Pancreas (tissue), 10 donors: Measurements from ENCODE around the gene BRD7. TPM values are rescaled to one million over a fixed set of nuclear protein-coding genes. Genes with fewer than 3 reads are reported as not detected.
"Not testable (repeated sequence)": the region's sequence is repeated elsewhere in the genome, so short reads cannot be mapped to it uniquely, and the experiment has no call there.

Experiments
- ATAC-seq, 4 donors: fragments of 200-7000 bp; cut with Tn5 transposase; one replicate each; pipeline versions ENCODE4 v1.8.0 to v1.9.1; 2020; ENCODE audit warnings: mild to moderate bottlenecking in 4 of 4, moderate library complexity in 4 of 4
- DNase-seq, 6 donors: peaks; one replicate each; pipeline ENCODE4 v3.0.0-alpha.2; 2020
- FAIRE-seq: peaks from 2 replicates; lab custom pipeline; 2012; peaks lifted over from hg19 to GRCh38; lab: Jason Lieb, UNC
- H3K27ac ChIP-seq, 4 donors: fragments of 200-600 bp; sonication (generic); 1 replicate in 3 of 4; 2 replicates in 1 of 4; pipeline versions ENCODE4 v1.5.0 to v1.8.0; 2020
- H3K27me3 ChIP-seq, 4 donors: fragments of 200-600 bp; one replicate each; pipeline ENCODE4 v1.8.0; 2021
- H3K36me3 ChIP-seq, 3 donors: fragments of 200-600 bp; sonication (generic) in 1 of 3; one replicate each; pipeline versions ENCODE4 v1.5.0 to v1.8.0; 2020 to 2021
- H3K4me1 ChIP-seq, 3 donors: fragments of 200-600 bp; one replicate each; pipeline ENCODE4 v1.8.0; 2021
- H3K4me3 ChIP-seq, 4 donors: fragments of 200-600 bp; sonication (generic) in 2 of 4; one replicate each; pipeline versions ENCODE4 v1.5.0 to v1.8.0; 2020 to 2021
- H3K9me3 ChIP-seq, 4 donors: fragments of 200-600 bp; one replicate each; pipeline ENCODE4 v1.8.0; 2021
- WGBS, 2 donors: extraction: QIAGEN DNeasy Blood & Tissue Kit; methylation state at CpG; one replicate each; pipeline ENCODE4 v1.1.7; 2013; 5-methylcytosine and 5-hydroxymethylcytosine counted together
- intact Hi-C, 3 donors: fragments of 100-400 bp; cut with DNase I; formaldehyde crosslinking; loops; one replicate each; pipeline versions ENCODE4 v1.11.1 to v1.14.2; 2022
- polyA plus RNA-seq, 2 donors: library from polyadenylated mRNA; stranded (reverse); fragments of 200-250 nt; gene quantifications; one replicate each; pipeline ENCODE4 v1.2.3, GENCODE V29; 2013
- total RNA-seq, 6 donors: library from RNA; stranded (reverse); fragmentation: NEBNext Ultra II Directional in 4 of 6; extraction: Animal tissue kit (Norgen Biotek cat#: 25700) in 4 of 6; gene quantifications; one replicate each; pipeline versions ENCODE4 v1.2.1 to v1.2.4, GENCODE V29; 2021 to 2023
- TF ChIP-seq, protein P1 (sequence below), 4 donors: fragments of 200-600 bp; sonication (generic) in 3 of 4; IDR thresholded peaks; one replicate each; pipeline versions ENCODE4 v1.5.0 to v1.8.0; 2021; ENCODE audit warnings: antibody characterized with exemption in 4 of 4
- donor health status: healthy with polysubstance abuse.
- donor health status: DM: no; HTN: no; CAD: no; lungs with moderate emphysema.
- donor health status: DM: no; HTN: no; CAD: no.
- donor health status: control.
- donor health status: control.
- donor health status: Bipolar disorder and iron deficiency.
- donor health status: DM: yes; HTN: yes; CAD: no.
- donor health status: DM: no; HTN: no; CAD: no.
- donor health status: DM: no; HTN: no; CAD: no.
- donor health status: DM: yes; HTN: yes; CAD: no.

Gene BRD7
- total and polyA plus RNA-seq, 8 donors = 23.4 to 40.4 (median 32.4) TPM

GRCh38 chr16:50359626-50360025 is 9.2 kb downstream of the BRD7 start:
- WGBS, 2 donors = 35 to 53% methylated on average over 1 of the region's 1 CpG
- H3K27me3 ChIP-seq = no peaks in the 10 kb centered on the region
- H3K4me3 ChIP-seq = no peak overlapping the region
- TF ChIP-seq, protein P1, sequence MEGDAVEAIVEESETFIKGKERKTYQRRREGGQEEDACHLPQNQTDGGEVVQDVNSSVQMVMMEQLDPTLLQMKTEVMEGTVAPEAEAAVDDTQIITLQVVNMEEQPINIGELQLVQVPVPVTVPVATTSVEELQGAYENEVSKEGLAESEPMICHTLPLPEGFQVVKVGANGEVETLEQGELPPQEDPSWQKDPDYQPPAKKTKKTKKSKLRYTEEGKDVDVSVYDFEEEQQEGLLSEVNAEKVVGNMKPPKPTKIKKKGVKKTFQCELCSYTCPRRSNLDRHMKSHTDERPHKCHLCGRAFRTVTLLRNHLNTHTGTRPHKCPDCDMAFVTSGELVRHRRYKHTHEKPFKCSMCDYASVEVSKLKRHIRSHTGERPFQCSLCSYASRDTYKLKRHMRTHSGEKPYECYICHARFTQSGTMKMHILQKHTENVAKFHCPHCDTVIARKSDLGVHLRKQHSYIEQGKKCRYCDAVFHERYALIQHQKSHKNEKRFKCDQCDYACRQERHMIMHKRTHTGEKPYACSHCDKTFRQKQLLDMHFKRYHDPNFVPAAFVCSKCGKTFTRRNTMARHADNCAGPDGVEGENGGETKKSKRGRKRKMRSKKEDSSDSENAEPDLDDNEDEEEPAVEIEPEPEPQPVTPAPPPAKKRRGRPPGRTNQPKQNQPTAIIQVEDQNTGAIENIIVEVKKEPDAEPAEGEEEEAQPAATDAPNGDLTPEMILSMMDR (IDR thresholded peaks at IDR 0.05) = no peak
- no peak for DNase-seq
- no peaks in the 10 kb centered on the region for H3K9me3 ChIP-seq
- no peak overlapping the region for H3K27ac ChIP-seq
- ATAC-seq = peak in 1 of 4 donors; percentile 32
- no peaks in the 10 kb centered on the region for H3K36me3 ChIP-seq
- no peak for FAIRE-seq
- intact Hi-C loops = loop anchor here in 1 of 3 donors (5.0 kb wide), 1 partner anchor 147 kb away; no protein-coding TSS in a partner anchor
- peaks cover 6 to 21% (median 20%) of the 10 kb centered on the region in 3 donors for H3K4me1 ChIP-seq

- intact Hi-C loops = loop anchor here in 1 of 3 donors (5.0 kb wide), 1 partner anchor 143 kb away; no protein-coding TSS in a partner anchor
- Histone ChIP-seq H3K36me3 (peaks cover 0 to 11% (median 7%) of the 10 kb centered on the region in 3 donors), H3K27me3 (no peaks in the 10 kb centered on the region), H3K27ac (no peak overlapping the region), H3K4me1 (peaks cover under 1 to 3% (median 2%) of the 10 kb centered on the region in 3 donors), H3K4me3 (no peak overlapping the region), H3K9me3 (no peaks in the 10 kb centered on the region)
- DNase-seq (no peak), FAIRE-seq (peak; percentile 75), ATAC-seq (peak in 1 of 4 donors; percentile 38)
- WGBS, 2 donors = 75 to 78% methylated on average over 11 of the region's 11 CpGs
- TF ChIP-seq, protein P1 (IDR thresholded peaks at IDR 0.05) = peak; percentile 14 to 50 (median 32)
Observed at GRCh38 chr16:50354629-50355456, 13.9 kb downstream of the BRD7 start.

- Histone ChIP-seq H3K36me3 (peaks cover 3 to 13% (median 11%) of the 10 kb centered on the region in 3 donors), H3K9me3 (no peaks in the 10 kb centered on the region), H3K4me1 (no peaks in the 10 kb centered on the region), H3K4me3 (no peak overlapping the region), H3K27me3 (no peaks in the 10 kb centered on the region), H3K27ac (no peak overlapping the region)
- FAIRE-seq (peak; percentile 56), DNase-seq (no peak), ATAC-seq (no peak)
- WGBS, 2 donors = 17 to 36% methylated on average over 1 of the region's 1 CpG
- TF ChIP-seq, protein P1 (IDR thresholded peaks at IDR 0.05) = no peak
- intact Hi-C loops = no loop called here
Observed at GRCh38 chr16:50354082-50354481, 14.7 kb downstream of the BRD7 start.

DNA sequence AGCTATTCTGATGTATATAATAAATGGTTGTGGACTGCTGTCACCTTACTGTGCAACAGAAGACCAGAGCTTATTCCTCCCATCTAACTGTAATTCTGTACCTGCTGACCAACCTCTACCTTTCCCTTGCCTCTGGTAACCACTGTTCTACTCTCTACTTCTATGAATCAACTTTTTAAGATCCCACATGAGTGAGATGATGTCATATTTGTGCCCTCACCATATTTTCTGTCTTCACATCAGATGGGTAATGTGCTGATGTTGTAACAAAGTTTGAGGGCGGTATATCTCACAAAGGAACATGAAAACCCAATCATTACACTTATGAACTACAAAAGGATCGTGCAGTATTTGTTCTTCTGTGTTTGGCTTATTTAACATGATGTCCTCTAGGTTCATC is 16.8 kb downstream of the BRD7 start:
- H3K4me1 ChIP-seq = no peaks in the 10 kb centered on the region
- H3K4me3 ChIP-seq = no peak overlapping the region
- DNase-seq (no peak), FAIRE-seq (no peak), ATAC-seq (no peak)
- WGBS, 2 donors = 93 to 95% methylated on average over 2 of the region's 2 CpGs
- peaks cover 3 to 13% (median 11%) of the 10 kb centered on the region in 3 donors for H3K36me3 ChIP-seq
- TF ChIP-seq, protein P1 (IDR thresholded peaks at IDR 0.05) = no peak
- intact Hi-C loops = no loop called here
- H3K27ac ChIP-seq = no peak overlapping the region
- H3K9me3 ChIP-seq = no peaks in the 10 kb centered on the region
- no peaks in the 10 kb centered on the region for H3K27me3 ChIP-seq

GRCh38 chr16:50351116-50351515 is 17.7 kb downstream of the BRD7 start:
- Histone ChIP-seq H3K36me3 (peaks cover 3 to 13% (median 11%) of the 10 kb centered on the region in 3 donors), H3K9me3 (no peaks in the 10 kb centered on the region), H3K4me1 (no peaks in the 10 kb centered on the region), H3K4me3 (no peak overlapping the region), H3K27ac (no peak overlapping the region), H3K27me3 (no peaks in the 10 kb centered on the region)
- WGBS, 2 donors = 96 to 98% methylated on average over 5 of the region's 5 CpGs
- intact Hi-C loops = no loop called here
- ATAC-seq = no peak
- no peak for DNase-seq
- no peak for FAIRE-seq
- TF ChIP-seq, protein P1 (IDR thresholded peaks at IDR 0.05) = no peak

DNA sequence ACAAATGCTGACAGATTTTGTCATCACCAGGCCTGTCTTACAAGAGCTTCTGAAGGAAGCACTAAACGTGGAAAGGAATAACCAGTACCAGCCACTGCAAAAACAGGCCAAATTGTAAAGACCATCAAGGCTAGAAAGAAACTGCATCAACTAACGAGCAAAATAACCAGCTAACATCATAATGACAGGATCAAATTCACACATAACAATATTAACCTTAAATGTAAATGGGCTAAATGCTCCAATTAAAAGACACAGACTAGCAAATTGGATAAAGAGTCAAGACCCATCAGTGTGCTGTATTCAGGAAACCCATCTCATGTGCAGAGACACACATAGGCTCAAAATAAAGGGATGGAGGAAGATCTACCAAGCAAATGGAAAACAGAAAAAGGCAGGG is 23.6 kb downstream of the BRD7 start:
- not testable (repeated sequence) for ATAC-seq
- peaks cover 3 to 11% (median 4%) of the 10 kb centered on the region in 3 donors for H3K36me3 ChIP-seq

GRCh38 chr16:50343566-50343965 is 25.2 kb downstream of the BRD7 start:
- ATAC-seq, DNase-seq, intact Hi-C loops, H3K4me1 ChIP-seq, H3K27ac ChIP-seq, FAIRE-seq, H3K27me3 ChIP-seq, H3K4me3 ChIP-seq, H3K9me3 ChIP-seq: not testable (repeated sequence)
- 76% methylated on average over 8 of the region's 8 CpGs for WGBS, 2 donors
- H3K36me3 ChIP-seq = peaks cover 0 to 16% (median 7%) of the 10 kb centered on the region in 3 donors

More for the DNA sequence above, 23.6 kb downstream of the BRD7 start:
- H3K4me1 ChIP-seq, H3K27ac ChIP-seq, intact Hi-C loops, FAIRE-seq, DNase-seq, H3K4me3 ChIP-seq, H3K27me3 ChIP-seq, H3K9me3 ChIP-seq: not testable (repeated sequence)
- 87 to 98% methylated on average over 2 of the region's 2 CpGs for WGBS, 2 donors
